HG03025 (cell line): Measurements from ENCODE around the gene MOSPD3.

Source experiments
- ATAC-seq: cut with Tn5 transposase; IDR thresholded peaks from one replicate; pipeline ENCODE4 v1.9.1; 2021; ENCODE audit warnings: mild to moderate bottlenecking, moderate library complexity; ENCODE audit not compliant: unreplicated experiment, low FRiP score

Gene MOSPD3

DNA sequence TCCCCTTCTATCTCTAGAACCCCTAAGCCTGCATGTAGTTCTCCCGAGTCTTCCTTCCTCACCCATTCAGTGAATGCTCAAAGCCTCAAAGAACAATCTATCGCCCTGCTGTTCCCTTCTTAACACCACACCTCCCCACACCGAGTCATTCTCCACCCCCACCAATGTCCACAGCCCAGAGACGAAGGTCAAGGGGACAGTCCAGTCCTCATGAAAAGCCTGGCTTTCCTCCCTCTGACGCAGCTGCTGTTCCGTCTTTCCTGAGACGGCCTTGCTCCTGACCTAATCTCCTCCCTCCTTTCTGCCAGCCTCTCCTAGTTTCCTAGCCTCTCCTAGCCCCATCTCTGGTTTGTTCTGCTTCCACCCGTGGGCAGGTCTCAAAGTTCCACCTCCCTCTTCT, 9.2 kb downstream of the MOSPD3 start:
- ATAC-seq, result no peak

DNA sequence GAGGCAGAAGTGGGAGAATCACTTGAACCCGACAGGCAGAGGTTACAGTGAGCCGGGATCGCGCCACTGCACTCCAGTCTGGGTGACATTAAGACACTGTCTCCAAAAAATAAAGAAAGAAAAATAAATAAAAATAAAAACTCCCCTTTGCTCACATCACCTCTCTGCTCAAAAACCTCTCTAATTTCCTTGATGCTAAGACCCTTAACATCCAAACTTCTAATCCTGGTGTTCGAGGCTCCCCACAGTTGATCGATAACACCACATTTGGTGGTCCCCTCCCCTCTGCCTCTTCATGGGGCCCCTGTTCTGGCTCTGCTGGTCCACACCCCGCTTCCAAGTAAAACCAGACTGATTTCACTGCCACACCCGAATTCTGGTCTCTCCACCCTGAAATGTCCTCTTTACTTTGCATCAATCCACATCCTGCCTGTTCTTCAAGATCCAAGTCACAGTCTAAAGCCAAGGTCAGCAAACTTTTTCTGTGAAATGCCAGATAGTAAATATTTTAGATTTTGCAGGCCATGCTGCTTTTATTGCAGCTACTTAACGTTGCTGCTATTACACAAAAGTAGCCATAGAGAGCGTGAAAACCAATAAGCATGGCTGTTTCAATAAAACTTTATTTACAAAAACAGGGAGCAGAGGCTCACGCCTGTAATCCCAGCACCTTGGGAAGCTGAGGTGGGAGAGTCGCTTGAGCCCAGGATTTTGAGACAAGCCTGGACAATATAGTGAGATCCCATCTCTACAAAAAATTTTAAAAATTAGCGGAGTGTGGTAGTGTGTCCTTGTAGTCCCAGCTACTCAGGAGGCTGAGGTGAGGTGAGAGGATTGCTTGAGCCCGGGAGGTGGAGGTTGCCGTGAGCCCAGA, 11.8 kb downstream of the MOSPD3 start:
- no peak for ATAC-seq

DNA sequence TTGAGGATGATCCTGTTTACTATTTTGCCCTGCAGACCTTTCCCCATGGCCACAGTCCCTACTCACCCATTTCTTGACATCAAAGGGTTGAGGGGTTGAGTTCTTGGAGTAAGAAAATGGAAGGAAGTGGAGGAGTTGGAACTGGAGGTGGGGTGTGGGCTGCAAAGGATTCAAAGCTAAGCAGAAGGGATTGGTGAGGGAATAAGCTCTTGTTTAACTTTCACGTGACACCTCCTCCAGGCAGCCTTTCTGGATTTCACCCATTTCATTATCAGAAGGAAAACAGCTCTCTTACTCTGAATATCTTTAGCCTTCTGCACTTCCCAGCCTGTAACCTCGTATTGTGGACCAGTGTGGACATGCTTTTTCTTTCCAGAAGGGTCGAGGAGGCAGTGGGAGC, 13.7 kb downstream of the MOSPD3 start:
- no peak for ATAC-seq

DNA sequence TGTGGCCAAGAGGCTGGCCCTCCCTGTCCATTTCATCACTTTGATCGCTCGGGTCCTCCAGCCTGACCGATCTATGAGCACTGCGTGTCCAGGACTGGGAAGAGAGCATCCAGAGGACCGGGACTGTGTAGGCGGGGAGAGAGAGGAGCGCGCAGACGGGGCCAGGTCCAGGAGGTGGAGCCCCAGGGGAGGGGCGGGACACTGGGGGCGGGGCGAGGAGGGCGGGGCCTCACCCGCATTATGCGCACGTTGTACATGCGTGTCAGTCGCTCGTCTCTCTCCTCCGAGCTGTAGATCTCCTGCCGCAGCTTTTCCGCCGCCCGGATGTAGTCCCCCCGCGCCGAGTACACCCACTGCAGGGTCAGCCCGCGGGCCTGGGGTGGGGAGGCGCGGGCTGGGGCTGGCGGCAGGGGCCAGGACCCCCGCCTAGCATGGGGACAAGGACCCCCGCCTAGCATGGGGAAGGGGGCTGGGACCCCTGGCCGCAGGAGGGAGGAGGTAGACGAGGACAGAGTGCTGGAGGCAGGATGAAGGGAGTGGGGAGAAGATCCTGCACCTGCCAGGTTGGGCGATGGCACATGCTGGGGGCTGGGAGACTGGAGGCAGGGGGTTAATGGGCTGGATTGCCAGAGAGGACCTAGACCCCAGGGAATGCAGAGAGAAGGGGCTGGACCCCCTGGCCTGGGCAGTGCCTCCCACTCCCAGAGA, 14.3 kb downstream of the MOSPD3 start:
- peak; percentile 68 for ATAC-seq

DNA sequence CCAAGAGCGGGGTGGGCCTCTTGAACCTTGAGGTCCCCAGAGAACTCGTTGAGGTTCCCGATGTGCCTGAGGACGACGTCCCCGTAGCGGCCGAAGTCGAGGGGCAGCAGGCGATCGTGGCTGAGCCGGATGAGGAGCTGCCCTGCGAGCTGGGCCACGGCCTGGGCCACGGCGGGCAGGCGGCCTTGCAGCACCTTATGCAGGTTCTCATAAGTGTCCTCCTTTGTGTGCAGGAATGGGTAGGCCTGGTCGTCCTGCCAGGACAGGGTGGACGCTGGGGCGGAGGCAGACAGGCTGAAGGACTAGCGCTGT, 14.9 kb downstream of the MOSPD3 start:
- no peak for ATAC-seq

DNA sequence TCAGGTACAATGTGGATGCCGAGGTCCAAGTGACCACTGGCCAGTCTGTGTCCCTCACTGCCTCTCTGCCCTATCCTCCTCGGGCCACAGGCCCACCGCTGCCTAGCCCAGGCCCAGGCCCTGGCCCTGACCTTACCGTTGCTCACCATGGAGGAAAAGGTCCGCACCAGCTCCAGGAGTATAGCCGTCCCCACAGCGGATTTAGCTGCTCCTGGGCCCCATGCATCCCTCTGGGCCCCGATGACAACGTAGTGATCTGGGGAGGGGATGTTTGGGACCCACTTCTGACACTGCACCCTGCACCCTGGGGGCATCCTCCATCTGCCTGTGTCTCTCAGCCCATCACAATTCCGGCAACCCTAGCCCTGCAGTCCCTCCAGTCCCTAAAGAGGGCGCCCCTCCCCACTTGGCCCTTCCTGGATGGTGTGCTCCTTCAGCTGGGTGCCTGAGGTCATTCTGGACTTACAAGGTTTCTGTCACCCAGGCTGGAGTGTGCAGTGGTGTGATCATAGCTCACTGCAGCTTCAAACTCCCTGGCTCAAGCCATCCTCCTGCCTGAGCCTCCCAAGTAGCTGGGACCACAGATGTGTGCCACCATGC, 16.9 kb downstream of the MOSPD3 start:
- no peak for ATAC-seq

DNA sequence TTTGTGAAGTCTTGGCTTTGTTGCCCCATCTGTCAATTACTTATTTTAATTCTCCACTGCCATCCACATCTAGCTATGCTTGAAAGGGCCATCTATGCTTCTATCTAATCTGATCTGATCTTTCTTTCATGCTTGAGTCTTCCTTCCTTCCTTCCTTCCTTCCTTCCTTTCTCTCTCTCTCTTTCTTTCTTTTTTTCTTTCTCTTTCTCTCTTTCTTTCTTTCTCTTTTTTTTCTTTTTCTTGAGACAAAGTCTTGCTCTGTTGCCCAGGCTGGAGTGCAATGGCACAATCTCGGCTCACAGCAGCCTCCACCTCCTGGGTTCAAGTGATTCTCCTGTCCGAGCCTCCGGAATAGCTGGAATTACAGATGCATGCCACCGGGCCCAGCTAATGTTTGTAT, 17.7 kb downstream of the MOSPD3 start:
- ATAC-seq, result no peak

DNA sequence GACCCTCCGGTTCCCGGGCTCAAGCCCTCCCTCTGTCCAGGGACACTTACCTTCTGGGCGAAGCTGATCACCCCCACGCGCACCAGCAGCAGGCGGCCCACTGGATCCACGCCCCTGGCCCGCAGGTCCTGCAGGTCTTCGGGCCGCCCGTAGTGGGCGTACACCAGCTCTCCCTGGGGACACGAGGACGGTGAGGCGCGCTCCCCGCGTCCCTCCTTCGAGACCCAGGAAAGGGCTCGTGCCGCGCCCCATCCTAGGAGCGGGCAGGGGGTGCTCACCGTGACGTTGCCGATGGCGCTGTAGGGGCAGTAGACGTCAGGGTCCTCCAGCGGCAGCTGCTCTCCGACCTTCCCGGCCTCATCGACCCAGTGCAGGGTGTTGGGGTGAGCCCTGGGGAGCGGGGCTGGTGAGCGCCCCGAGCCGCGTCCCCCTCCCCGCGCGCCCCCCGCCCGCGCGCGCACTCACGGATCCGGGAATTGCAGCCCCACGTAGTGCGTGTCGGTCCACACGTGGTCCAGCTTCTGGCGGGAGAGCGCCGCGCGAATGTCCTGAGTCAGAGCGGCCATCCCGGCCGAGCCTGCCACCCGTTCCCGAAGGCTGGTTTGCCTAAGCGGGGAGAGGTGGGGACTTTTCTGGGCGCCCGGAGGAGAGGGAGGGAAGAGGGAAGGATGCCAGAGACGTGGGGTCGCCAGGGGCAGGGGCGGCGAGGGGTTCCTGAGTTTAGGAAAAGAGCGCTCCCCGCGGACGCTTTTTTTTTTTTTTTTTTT, 20.8 kb downstream of the MOSPD3 start:
- ATAC-seq, result no peak

DNA sequence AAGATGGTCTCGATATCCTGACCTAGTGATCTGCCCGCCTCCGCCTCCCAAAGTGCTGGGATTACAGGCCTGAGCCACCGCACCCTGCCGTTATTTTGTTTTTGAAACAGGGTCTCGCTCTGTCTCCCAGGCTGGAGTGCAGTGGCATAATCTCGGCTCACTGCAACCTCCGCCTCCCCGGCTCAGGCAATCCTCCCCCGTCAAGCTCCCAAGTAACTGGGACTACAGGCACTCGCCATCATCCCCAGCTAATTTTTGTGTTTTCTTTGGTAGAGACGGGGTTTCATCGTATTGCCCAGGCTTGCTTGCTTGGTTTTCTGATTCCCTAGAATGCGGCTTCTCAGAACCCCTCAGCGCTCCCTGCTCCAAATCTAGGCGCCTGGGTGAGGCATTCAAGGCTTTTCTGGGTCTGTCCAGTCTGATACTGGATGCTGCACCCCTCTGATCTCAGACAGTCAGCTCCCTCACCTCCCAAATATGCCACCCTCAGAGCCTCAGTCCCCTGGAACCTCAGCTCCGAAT, 27.7 kb downstream of the MOSPD3 start:
- ATAC-seq, result no peak

DNA sequence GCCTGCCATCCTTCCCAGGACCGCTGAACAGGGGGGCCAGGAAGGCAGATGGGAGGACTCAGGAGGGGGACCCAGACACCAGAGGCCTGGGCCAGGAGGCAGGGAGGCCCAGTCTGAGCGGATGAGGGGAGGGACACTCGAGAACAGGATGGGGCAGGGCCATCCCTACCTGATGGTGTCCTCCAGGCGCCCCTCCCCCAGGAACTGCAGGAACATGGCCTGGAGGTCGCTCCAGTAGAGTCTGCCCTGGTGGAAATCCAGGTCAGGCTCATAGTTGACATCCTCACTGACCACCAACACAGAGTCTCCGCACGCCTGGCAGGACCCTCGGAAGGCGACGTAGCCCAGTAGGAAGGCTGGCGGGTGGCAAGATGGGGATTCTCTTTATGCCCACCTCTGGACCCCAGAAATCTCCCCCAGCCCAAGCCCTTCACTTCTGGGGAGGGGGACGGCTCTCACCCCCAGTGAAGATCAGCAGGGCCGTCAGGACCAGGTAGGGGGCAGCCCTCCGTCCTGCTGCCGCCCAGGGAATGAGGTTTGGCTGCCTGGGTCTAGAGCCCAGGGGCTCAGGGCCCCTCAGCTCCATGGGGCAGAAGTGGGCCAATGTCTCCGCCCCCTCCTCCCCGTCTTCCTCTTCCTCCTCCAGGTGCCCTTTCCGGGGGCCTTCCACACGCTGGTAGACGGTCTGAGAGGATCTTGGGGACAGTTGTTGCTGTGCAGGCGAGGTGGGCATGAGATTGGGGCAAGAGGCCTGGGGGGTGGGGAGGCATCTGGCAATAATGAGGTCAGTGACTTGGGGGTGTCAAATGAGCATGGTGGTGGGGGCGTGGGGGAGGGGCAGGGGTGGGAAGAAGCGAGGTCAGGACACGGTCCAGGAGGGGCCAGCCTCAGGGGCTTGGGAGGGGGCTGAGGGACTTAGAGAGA, 28.4 kb downstream of the MOSPD3 start:
- ATAC-seq, result no peak

DNA sequence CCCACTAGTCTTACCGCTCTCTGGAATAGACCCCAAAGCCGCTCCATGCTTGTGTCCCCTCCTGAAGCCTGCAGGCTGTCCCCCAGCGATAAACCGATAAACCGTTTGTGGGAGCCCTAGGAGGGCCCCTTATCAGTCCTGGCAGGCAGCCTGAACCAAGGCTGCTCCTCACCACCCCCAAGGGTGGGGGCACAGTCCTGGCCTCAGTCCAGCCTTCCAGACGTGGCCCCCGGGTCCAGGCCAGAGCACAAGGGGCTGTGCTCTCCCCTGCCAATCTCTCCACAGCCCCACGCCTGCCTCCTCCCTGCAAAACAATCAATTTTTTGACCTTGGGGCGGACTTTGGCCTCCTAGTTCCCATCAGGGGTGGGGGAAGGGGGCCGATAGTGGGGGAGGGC, 29.1 kb downstream of the MOSPD3 start, which contains the start of gene TFR2:
Gene TFR2, minus strand, starts transcription at position 90 of the 397 bp plus-strand sequence. Its CDS starts 43 bp downstream, at position 47.
- ATAC-seq, result no peak

DNA sequence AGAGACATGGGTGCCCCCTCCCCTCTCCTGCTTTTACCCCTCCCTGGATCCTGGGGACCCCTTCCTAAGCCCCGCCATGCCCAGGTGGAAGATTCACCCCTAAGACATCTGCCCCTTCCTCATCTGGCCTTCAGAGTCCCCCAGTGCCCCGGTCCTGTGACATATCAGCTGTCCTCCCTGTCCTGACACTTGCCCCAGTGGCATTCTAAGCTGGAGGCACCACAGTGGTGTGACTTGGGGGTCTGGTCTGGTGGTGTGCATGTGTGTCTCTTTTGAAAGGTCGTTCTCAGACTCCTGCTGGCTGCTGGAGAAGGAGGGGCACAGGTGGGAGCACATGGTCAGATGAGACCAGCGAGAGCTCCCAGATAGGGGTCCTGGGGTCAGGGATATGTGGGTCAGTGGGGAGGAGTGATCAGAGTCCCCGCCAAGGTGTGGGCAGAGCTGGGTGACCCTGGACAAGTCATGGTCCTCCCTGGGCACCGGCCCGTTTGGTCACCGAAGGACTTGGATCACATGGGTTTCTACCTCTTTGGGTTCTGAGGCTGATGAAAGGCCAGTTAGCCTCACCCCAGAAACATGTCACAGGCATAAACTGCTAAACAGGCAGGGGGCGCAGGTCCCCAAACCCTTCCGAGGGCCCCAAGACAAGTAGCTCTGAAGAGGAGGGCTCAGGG, 29.7 kb downstream of the MOSPD3 start:
- ATAC-seq, result no peak

DNA sequence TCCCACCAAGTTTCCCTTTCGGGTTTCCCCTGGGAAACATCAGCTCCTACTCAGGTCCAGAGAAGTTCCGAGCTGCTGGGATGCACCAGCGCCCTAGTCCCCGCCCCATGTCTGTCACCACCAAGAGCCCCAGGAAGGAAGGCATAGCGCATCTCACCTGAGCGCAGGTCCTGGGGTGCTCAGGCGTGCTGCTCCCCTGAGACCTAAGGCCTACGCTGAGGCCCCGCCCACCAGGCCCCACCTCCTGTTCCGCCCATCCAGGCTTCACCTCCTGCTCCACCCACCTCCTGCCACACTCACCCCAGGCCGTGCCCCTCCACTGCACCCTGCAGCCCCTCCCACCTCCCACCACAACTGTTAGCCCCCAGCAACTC, 30.2 kb downstream of the MOSPD3 start:
- no peak for ATAC-seq

DNA sequence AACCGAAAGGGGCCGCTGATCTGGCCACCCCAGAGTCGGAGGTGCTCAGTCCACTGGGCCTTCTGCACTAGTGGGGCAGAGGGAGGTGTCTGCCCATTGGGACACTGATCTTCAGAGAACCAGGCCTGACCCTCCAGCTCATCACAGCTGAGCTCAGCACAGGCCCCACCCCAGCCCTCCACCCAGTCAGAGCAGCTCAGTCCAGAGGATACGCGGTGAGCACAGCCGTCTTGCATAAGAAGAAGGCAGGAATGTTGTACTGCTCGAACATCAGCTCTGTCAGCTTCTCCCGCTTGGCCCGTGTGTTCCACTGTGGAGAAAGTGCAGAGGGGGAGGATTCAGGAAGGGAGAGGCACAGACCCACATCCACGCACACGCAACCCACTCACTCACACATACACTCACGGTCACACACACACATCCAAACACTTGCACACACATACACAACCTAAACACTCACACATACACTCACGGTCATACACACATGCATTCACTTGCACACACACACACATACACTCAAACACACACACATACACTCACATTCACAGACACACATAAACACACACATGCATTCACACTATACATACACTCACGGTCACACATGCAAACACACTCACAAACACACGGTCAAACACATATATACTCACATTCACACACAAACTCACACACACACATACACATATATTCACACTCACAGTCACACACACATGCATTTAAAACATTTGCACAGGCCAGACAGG, 37.7 kb downstream of the MOSPD3 start:
- no peak for ATAC-seq

DNA sequence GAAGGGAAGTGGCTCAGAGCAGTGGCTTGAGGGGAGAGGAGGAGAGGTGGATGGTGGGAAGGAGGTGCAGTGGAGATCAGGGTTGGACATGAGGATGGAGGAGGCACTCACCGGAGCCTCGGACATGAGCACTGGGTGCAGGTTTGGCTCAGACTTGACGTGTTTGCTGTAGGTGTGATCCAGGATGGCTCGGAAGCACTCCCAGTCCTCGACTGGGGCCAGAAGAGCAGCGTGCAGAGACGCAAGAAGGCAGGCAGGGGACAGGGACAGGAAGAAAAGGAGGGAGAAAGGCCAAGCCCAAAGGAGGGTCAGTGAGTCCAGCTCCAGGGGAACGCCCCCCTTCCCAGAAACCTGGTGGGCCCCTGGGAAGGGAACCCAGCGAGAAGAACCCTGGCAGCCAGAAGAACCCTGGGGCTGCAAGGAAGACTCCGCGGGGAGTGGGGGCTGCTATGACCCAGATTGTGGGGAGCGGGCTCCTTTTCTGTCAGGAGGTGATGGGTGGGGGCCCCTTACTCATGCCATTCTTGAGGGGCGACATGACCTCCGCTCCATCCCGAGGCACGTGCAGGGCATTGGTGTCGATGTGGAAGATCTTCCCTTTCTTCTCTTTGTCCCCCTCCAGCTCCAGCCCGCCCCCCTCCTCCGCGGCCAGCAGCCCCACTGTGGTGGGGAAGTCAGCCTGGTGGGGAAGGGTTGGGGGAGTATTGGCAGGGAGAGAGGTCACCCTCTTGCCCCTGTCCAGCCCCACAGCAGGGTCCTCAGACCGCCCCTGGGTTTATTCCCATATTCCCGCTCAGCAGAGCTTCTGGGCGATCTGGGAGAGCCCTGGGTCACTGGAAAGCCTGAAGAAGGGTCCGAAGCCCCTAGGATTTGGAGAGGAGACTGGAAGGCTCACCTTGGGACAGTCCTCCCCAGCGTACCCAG, 42.8 kb downstream of the MOSPD3 start:
- ATAC-seq, result no peak

DNA sequence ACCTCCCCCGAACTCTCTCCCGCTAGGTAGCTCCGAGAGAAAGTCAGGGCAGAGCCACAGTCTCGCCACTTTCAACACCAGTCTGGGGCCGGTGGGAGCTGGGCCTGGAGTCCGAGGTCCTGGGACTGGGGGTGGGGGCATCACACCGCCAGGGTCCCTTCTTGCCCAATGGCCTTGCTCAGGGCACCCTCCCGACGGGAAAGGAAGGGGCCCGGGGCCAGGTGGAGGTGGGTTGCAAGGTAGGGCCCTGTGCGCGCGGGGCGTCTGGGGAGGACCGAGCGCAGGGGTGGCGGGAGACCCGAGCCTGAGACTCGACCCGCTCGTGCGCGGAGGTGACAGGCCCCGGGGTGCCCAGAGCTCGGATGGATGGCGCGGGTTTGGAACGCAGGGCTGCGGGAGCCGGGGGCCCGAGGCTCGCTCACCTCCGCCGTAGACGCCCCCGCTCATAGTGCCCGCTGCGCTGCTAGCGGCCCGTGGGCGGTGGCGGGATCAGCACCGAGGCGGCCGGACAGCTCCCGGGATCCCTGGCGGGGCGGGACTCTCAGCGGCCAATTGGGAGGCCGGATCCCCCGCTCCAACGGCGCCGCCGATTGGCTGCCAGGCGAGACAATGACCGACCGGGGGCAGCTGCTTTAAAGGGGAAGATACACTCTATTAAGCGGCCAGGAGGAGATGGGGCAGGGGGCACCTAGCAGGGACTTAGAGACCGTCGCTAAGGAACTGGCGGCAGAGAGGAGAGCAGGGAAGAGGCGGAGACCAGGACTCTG, 43.8 kb downstream of the MOSPD3 start, which contains the start of gene ACTL6B:
Gene ACTL6B, minus strand, starts transcription at position 541 of the 767 bp plus-strand sequence. Its CDS starts 94 bp downstream, at position 447.
- ATAC-seq, result no peak
